Prostate gland (tissue), 2 donors: ENCODE data around the gene PYCR2.

Experiments used
- POLR2A ChIP-seq: fragments of 450-650 bp; IDR thresholded peaks from one replicate; pipeline ENCODE4 v1.6.1; 2016; ENCODE audit warnings: antibody characterized with exemption, mild to moderate bottlenecking
- TF ChIP-seq, protein P1 (sequence below), 4 experiments: fragments of 200-600 bp in 2 of 4; fragments of 450-650 bp in 2 of 4; sonication (generic) in 2 of 4; IDR thresholded peaks; 1 replicate in 3 of 4; 2 replicates in 1 of 4; pipeline ENCODE4 v1.5.1; 2016 to 2019; ENCODE audit warnings: antibody characterized with exemption in 4 of 4, mild to moderate bottlenecking in 2 of 4, moderate library complexity in 2 of 4

DNA sequence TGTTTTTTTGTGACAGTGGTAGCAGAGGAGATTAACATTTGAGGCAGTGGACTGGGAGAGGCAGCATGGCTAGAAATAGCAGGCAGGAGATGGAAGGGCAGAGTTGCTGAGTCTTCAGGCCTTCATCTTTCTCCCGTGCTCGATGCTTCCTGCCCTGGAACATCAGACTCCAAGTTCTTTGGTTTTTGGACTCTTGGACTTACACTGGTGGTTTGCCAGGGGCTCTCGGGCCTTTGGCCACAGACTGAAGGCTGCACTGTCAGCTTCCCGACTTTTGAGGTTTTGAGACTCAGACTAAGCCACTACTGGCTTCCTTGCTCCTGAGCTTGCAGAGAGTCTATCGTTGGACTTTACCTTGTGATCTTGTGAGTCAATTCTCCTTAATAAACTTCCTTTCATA, 41.2 kb upstream of the PYCR2 start:
- no peak for TF ChIP-seq POLR2A
- TF ChIP-seq, protein P1, sequence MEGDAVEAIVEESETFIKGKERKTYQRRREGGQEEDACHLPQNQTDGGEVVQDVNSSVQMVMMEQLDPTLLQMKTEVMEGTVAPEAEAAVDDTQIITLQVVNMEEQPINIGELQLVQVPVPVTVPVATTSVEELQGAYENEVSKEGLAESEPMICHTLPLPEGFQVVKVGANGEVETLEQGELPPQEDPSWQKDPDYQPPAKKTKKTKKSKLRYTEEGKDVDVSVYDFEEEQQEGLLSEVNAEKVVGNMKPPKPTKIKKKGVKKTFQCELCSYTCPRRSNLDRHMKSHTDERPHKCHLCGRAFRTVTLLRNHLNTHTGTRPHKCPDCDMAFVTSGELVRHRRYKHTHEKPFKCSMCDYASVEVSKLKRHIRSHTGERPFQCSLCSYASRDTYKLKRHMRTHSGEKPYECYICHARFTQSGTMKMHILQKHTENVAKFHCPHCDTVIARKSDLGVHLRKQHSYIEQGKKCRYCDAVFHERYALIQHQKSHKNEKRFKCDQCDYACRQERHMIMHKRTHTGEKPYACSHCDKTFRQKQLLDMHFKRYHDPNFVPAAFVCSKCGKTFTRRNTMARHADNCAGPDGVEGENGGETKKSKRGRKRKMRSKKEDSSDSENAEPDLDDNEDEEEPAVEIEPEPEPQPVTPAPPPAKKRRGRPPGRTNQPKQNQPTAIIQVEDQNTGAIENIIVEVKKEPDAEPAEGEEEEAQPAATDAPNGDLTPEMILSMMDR (IDR thresholded peaks at IDR 0.05) = no peak
